Raji (cell line): ENCODE measurements around the gene LRRC8C.

ENCODE experiments used
- POLR2A ChIP-seq: IDR thresholded peaks from 2 replicates; pipeline ENCODE4 v1.6.1; 2011; ENCODE audit warnings: low read depth, low read length, control low read depth; ENCODE audit not compliant: insufficient read depth

LRRC8C gene

DNA sequence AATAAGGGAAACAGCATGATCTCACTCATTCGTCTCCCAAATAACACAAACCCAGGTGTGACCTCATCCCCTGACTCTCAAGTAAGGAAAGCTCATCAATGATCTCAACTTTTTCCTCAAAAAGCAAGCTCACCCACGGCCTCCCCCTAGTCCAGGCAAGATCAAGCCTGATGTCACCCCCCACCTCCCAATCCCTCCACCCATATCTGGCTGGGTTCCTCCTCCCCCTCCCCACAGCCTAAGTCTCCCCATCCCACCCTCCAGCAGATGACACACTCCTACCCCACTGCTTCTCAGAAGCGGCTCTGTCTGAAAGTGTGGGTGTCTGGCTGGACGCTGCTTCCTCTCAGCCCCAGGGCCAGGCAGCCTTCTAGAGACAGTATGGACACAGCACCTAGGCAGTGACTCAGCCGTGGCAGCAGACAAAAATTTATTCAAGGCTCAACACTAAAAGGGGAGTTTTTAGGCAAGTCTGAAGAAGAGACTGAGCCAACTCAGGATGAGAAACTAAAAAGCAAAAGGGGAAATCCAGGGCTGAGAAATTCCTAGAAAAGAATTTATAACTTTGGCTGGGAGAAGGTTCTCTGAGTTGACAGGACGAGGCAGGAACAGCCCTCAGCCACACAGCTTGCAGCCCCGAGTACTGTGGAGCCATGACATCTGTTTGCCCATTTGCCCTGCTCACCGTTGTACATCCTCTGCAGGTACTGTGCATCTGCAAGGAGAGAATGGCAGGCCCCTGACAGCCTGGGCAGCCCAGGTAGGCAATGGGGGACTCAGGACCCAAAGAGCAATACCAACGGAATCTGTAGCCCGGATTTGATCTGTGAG, 106.3 kb downstream of the LRRC8C start:
- TF ChIP-seq POLR2A: no peak

DNA sequence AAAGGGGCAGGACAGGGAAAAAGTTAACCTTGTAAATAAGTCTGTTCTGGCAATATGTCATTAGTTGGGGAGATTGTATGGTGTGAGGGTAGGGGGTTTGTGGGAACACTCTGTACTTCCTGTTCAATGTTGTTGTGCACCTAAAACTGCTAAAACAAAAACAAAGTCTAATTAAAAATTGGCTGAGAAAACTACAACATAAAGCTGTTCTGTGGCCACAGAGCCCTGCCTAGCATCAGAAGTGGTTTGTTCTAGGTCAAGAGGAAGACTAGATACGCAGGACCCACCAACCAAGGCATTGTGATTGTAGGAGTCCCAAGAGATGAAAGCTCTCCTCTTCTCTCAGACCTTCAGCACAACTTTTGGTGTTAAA, 106.9 kb downstream of the LRRC8C start:
- no peak for TF ChIP-seq POLR2A

DNA sequence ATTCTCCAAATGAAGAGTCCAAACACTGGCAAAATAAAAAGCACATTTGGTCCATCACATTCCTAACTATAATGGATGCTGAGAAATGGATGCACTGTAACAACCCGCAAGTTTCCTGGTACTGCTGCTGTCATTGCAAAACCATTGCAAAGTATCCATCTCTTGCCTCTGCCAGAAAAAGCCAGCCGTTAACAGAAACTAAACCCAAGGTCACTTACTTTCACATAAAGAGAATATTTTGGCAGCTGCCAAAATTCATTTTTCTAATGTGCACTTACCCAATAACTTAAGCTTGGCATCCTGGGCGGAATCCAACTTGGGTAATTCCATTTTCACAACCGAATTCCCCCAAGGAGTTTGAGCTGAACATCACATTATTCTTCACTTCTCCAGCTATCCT, 110.9 kb downstream of the LRRC8C start:
- TF ChIP-seq POLR2A: no peak

DNA sequence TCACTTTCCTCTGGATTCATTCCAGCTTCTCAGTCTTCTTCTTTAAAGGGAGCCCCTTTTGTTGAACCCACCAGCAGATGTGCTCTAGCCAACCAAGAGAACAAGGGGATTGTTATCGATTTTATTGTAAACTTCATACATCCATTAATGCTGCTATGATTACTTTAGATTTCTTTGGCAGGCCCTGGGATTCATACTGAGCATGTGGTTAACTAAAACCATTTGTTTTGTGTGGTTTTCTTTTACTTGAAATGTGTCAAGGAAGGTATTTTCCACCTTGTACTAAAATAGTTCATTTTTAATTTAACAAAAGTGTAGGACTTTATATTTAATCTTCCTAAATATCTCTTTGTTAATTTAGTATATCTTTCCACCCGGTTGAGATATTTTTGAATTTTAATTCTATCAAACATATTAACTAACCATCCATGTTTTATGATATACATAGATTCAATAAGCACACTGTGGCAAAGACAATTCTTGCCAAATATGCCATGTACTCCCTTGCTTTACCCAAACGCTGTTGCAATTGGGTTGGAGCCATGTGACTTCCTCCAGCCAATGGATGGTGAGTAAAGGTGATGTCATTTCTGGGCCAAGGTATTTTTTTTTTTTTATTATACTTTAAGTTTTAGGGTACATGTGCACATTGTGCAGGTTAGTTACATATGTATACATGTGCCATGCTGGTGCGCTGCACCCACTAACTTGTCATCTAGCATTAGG, 113.7 kb downstream of the LRRC8C start:
- TF ChIP-seq POLR2A: no peak

DNA sequence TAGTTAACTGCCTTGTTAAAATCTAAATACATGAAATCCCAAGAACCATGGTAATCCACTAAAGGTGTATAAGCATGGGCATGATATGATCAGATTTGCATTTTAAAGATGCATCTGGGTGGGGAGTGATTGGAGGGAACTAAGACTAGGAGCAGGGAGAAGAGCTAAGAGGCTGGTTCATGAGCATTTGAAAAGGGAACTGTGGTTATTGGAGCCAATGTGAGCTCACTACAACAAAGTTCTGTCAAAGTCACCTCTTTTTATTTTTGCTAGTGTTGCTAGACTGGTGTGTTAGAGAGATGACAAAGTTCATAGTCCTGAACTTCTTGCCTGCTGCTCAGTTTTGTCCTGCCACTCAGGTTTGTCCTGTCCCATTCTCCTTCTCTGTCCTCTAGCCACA, 120.8 kb downstream of the LRRC8C start:
- no peak for TF ChIP-seq POLR2A

DNA sequence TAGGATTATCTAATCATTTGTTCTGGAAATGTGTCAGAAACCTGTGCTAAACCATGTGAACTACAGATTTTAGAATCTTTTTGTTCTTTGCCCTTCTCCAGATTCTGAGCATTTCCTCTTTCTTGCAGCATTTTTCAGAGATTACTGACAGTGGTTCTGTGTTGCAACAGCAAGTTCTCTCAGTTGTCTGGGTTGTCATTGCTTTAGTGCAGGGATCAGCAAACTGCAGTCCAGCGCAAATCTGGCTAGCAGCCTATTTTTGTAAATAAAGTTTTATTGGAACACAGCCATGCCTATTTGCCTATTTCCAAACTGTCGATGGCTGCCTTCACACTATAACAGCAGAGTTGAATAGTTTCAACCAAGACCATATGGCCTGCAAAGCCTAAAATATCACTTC, 121.6 kb downstream of the LRRC8C start:
- no peak for TF ChIP-seq POLR2A

DNA sequence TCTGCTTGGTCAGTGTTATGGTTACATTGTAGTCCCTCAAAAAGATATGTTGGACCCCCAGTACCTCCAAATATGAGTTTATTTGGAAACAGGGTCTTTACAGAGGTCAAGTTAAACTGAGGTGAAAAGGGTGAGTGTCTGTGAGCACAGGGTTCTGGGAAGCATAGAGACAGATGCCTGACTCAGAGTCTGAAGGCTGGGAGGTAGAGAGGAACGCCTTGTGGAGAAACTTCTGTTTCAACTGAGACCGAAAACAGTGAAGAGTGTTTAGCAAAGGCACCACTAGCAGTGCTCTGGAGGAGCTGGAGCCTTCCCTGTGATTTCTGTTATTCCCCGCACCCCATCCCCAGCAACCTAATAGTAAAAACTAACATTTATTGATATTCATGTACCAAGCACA, 122.7 kb downstream of the LRRC8C start:
- no peak for TF ChIP-seq POLR2A

DNA sequence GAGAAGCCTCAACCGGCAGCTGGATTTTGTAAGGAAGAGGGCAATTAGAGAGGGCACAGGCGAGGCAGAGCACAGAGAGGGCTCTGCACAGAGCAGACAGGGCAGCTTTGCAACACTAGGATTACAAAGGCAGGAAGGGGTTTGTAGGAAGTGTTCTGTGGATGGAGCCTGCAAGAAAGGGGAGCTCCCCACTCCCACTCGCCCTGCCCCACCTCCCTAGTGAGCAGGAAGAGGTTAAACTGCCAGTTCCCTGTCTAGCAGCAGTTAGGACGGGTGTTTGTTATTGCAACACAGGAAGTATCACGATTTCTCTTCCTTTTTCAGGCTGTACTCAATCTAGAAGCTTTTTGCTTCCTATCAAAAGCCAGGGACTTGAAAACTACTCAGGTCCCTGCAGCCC, 124.6 kb downstream of the LRRC8C start:
- TF ChIP-seq POLR2A: 0 out of 2 replicates have a peak, but pooled peaks have one; percentile 16

DNA sequence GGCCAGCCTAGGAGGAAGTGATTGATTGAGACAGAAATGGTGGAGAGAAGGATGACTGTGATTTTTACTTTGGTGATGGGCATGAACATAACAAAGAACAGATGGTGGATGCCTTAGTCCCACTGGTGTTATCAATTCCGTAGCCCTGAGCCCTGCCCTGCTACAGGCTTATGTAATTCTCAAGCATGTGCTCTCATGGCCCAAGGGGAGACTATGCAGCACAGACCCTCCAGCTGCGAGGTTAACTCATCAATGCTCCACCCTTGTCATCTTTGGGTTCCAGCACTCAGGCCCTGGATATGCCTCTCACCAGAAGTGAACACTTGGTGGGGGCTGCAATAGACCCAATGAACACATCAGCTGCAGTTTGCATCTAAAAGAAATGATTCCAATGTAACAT, 125.2 kb downstream of the LRRC8C start:
- TF ChIP-seq POLR2A: no peak

DNA sequence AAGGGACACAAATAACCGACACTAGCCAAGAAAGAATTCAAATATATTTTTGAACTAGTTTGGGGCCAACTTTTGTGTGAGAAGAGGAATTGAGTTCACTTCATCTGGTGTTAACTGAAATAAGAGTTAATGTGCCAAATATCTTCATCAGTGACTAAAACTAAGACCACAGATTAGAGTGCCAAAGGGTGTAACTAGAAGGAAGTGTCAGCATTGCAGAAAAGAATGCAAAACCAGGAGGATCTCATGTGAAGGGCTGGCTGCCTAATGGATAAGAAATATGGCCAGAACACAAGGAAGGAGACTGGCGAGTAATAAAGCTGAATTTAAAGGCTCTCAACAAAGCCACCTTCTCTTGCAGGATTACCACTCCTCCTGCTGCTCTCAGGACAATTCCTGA, 126.1 kb downstream of the LRRC8C start:
- TF ChIP-seq POLR2A: no peak

DNA sequence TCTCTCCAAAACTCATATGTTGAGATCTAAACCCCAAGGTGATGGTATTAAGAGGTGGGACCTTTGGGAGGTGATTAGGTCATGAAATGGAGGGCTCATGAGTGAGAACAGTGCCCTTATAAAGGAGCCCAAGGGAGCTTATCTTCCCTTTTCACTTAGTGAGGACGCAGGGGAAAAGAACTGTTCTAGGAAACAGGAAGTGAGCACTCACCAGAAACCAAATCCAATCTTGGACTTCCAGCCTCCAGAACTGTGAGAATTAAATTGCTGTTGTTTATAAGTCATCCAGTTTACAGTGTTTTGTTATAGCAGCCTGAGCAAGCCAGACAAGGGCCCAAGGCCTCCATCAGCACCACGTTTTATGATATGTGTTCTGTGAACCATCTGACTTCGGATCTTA, 127.6 kb downstream of the LRRC8C start:
- TF ChIP-seq POLR2A: no peak

DNA sequence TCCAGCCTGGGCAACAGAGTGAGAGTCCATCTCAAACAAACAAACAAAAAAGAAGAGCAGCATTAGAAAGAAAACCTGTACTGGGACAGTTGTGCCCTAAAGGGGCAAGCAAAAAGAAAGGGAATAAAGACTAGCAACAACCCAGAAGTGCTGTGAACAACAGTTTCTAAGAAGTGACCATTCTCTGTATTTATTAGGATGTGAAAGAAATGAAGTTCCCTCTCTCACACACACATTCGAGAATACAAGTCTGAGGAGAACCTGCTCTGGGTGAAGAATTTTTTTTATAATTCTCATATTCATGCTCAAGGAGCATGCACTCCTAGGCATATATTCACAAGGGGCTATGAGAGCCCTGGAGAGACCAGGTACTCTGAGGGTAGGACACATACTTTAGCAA, 128.4 kb downstream of the LRRC8C start:
- TF ChIP-seq POLR2A: no peak

DNA sequence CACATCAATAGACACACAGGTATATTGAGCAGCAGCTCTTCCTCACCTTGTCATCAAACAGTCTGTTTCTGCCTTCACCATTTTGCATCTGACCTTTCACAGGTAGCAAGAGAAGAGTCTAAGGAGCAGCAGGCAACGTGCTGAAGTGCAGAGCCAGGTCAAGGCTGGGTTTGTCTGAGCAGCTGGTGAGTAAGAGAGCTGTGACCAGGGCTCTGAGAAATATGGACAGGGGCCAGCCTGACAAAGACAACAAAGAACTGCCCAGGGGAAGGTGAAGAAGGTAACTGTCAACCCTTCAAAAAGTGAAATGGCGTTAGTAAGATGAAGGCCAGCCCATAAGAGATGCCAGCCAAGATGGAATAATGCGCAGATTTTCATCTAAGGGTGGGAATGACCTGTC, 129.0 kb downstream of the LRRC8C start:
- no peak for TF ChIP-seq POLR2A

DNA sequence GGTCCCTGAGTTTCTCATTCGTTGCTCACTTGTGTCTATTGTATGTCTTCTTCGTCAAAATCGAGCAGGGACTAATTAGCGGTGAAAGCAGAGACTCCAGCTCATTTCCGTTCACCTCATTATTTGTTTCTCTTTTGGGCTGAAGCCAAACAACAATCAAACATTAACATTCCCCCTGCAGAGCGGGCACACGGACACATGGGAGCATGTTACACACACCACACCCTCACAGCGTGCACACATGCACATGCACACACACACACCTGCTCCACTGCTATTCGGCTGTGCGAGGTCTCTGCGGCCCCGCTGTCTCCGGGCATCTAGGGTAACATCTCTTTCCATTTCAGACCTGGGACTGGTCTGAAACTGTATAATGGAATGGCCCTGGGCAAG, 129.5 kb downstream of the LRRC8C start:
- no peak for TF ChIP-seq POLR2A

DNA sequence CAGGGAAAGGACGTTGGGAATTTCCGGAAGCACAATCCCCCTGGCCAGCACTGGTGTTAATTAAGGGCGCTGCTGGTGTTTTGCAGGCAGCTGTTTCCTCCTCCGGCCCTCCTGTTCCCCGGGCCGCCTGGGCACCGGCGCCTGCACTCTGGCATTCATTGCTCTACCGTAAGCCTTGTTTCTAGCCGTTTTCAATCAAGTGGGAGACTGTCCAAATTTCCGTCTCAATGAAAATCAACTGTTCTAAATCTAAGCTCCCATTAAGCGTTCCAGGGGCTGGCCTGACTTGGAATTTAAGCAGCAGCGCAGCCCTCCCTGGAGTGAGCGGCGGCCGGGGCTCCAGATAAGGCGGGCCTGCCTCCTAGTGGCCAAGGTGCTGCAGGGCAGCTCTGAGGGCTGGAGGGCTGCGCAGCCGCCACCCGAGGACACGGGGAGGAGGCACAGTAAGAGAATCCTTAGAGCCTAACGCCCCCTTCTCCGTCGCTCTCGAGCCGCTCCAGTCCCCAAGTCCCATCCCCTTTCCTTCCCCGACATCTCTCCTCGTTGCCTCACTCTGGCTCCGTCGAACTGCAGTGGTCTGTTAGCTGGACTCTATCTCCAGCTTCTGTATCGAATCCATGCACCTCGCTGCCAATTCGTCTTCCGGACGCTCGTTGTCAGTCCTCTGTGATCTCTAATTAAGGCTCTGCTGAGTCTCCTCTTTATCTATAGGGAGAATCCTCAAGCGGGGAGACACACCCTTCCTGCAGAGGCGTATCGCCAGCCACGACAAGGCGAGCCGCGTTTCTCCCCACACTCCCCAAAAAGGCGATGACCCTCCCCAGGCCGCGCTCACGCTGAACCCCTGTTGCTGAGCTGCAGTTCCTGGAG, 130.1 kb downstream of the LRRC8C start:
- no peak for TF ChIP-seq POLR2A

DNA sequence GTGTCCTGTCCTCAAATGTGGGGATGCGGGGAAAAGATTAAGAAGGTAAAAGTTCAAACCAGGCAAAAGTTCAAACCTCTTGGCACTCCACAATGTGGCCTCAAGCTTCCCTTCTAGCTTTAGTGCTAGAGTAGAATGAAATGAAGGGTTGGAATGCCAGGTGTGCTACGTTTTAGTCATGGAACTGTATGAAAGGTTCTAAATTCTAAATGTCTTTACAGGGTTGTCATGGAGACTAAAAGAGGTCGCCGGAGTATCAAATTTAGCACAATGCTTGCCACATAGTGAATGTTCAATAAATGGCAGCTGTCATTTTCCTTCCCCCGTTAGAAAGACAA, 130.7 kb downstream of the LRRC8C start:
- no peak for TF ChIP-seq POLR2A
